ENCODE data around the gene ST6GALNAC6.
"Not testable (repeated sequence)": the region's sequence is repeated elsewhere in the genome, so short reads cannot be mapped to it uniquely, and the experiment has no call there.

ST6GALNAC6 gene

GRCh38 chr9:127854960-127855359, 44.4 kb downstream of the ST6GALNAC6 start:
- DNase-seq (ENCODE audit: low spot score) = no peak

GRCh38 chr9:127854184-127854806, 45.1 kb downstream of the ST6GALNAC6 start, which contains the start of gene ENG:
ENG (minus strand) TSS chr9:127854658; CDS start chr9:127854355, 303 bp downstream.
- peak; percentile 71 for DNase-seq (ENCODE audit: low spot score)

- no peak for DNase-seq (ENCODE audit: low spot score)
Observed at GRCh38 chr9:127853312-127854183, 45.9 kb downstream of the ST6GALNAC6 start.

- DNase-seq (ENCODE audit: low spot score) = no peak
Observed at GRCh38 chr9:127852829-127853228, 46.6 kb downstream of the ST6GALNAC6 start.

GRCh38 chr9:127850286-127850830, 49.0 kb downstream of the ST6GALNAC6 start:
- DNase-seq (ENCODE audit: low spot score) = no peak

- DNase-seq (ENCODE audit: low spot score) = no peak
Observed at GRCh38 chr9:127848756-127849504, 50.5 kb downstream of the ST6GALNAC6 start.

GRCh38 chr9:127847833-127848755, 51.3 kb downstream of the ST6GALNAC6 start:
- no peak for DNase-seq (ENCODE audit: low spot score)

GRCh38 chr9:127847178-127847510, 52.3 kb downstream of the ST6GALNAC6 start:
- DNase-seq (ENCODE audit: low spot score) = no peak

- no peak for DNase-seq (ENCODE audit: low spot score)
Observed at GRCh38 chr9:127846443-127847177, 52.8 kb downstream of the ST6GALNAC6 start.

- DNase-seq (ENCODE audit: low spot score) = not testable (repeated sequence)
Observed at GRCh38 chr9:127845619-127846018, 53.8 kb downstream of the ST6GALNAC6 start.

GRCh38 chr9:127844821-127845359, 54.5 kb downstream of the ST6GALNAC6 start:
- DNase-seq (ENCODE audit: low spot score) = peak; percentile 60

- no peak for DNase-seq (ENCODE audit: low spot score)
Observed at GRCh38 chr9:127841087-127841835, 58.1 kb downstream of the ST6GALNAC6 start.

GRCh38 chr9:127838375-127839078, 60.9 kb downstream of the ST6GALNAC6 start:
- DNase-seq (ENCODE audit: low spot score) = no peak

GRCh38 chr9:127837346-127837745, 62.1 kb downstream of the ST6GALNAC6 start:
- DNase-seq (ENCODE audit: low spot score) = no peak

- DNase-seq (ENCODE audit: low spot score) = not testable (repeated sequence)
Observed at GRCh38 chr9:127836561-127836960, 62.8 kb downstream of the ST6GALNAC6 start.

- no peak for DNase-seq (ENCODE audit: low spot score)
Observed at GRCh38 chr9:127835991-127836516, 63.3 kb downstream of the ST6GALNAC6 start.
